NCI-H2107 treated with DMSO at 0.1 percent for 48 hours (cell line): ENCODE data around the gene CHAC2.
"Not testable (repeated sequence)": the region's sequence is repeated elsewhere in the genome, so short reads cannot be mapped to it uniquely, and the experiment has no call there.

Experiments
- DNase-seq: peaks from one replicate; lab custom pipeline; 2025; ENCODE audit not compliant: unreplicated experiment; lab: John Stamatoyannopoulos, UW

The CHAC2 gene

DNA sequence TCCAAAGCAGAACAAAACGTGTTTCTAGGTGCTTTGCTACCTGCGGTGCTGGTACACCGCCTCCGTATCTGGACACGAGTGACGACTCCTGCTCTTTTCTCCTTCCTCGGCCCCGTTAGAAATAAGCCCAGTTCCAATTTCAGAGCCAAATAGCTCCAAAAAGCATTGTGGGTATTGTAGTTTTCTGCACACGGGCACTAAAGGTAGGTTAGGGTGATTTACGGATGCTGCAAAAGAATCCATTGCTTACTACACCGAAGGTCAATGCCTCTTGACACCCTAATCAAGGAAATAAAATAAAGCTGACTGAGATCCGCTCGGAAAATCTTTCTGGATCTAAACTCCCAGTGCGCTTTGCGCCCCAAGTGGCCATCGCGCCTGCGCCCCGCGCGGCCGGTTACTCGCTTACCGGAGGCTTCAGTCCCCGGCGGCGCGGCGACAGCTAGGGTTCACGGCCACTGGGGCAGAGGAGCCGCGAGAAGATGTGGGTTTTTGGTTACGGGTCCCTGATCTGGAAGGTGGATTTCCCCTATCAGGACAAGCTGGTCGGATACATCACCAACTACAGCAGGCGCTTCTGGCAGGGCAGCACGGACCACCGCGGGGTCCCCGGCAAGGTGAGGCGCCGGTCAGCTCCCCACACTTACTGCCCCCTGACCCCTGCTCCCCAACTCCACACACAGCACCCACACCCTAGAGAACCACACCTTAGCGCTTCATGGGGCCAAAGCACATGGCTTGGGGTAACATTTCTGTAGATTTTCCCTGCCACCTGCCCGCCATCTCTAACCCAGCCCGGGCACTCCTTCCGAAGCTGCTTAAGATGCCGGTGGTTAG is at the start of gene CHAC2:
Gene CHAC2, plus strand, starts transcription at position 400 of the 837 bp plus-strand sequence. Its CDS starts 83 bp downstream, at position 483.
- DNase-seq: peak; percentile 97

DNA sequence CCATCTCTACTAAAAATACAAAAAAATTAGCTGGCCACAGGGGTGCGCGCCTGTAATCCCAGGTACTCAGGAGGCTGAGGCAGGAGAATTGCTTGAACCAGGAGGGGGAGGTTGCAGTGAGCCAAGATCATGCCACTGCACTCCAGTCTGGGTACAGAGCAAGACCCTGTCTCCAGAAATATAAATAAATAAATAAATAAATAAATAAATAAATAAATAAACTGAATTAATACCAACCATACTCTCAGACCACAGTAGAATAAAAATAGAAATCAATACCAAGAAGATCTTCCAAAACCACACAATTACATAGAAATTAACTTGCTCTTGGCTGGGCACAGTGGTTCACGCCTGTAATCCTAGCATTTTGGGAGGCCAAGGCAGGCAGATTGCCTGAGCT is 46.7 kb upstream of the CHAC2 start:
- DNase-seq: not testable (repeated sequence)

GRCh38 chr2:53724536-53724935 is 43.1 kb upstream of the CHAC2 start:
- DNase-seq: no peak

GRCh38 chr2:53725662-53726061 is 41.9 kb upstream of the CHAC2 start:
- DNase-seq: no peak

DNA sequence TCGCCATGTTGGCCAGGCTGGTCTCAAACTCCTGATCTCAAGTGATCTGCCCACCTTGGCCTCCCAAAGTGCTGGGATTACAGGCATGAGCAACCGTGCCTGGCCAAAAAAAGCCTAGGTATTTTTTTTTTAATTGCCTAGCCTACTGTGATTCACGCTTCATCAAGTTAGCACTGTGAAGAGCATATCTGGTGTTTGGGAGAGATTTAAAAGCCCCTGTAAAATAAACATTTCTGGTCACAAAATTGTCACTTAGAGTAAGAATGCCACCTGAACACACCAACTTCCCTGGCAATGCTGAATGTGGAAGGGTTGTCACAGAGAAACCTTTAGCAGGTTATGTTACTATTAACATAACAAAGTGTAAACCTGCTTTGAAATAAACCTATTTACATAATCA is 39.7 kb upstream of the CHAC2 start:
- DNase-seq: no peak

DNA sequence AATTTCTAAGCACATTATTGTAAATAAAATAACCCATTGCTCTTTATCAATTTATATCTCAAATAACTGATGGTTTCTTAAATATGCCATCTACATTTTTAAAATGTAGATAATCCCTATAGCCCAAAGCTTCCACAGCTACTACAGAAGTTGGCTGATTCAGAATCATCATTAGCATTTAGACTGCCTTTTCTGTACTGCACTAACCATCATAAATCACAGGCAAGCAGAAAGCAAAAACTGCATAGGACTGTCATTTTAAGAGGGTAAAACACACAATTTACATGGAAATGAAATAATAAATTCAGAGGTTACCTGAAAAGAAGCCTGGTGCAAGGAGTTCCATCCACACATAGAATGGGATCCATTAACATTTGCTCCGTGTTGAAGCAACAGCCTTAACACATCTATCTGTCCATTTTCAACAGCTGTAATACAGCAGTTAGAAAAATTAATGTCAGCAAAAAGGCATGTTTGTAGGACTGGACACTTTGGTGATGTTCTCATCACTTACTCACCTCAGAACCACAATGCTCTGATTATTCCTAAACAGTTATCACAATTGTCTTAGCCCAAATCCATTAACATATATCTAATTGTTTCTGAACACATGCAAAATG is 38.4 kb upstream of the CHAC2 start:
- DNase-seq: no peak

DNA sequence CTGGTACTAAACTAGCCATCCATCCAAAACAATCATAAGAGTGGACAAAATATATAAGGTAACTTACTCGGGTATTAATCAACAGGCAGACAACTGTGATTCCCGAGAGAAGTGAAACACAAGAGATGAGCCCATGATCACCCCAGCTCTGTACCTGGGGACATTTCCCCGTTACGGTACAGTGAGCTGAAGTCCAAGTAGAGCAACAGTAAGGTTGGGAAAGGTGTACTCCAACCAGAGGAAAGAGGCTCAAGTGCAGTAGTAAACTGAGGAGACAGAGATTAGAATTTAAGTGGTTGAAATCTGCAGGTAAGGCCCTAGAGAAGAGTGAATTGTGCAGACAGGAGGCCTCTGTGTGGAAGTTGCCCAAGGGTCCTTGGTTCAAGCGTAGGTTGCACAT is 30.5 kb upstream of the CHAC2 start:
- no peak for DNase-seq

DNA sequence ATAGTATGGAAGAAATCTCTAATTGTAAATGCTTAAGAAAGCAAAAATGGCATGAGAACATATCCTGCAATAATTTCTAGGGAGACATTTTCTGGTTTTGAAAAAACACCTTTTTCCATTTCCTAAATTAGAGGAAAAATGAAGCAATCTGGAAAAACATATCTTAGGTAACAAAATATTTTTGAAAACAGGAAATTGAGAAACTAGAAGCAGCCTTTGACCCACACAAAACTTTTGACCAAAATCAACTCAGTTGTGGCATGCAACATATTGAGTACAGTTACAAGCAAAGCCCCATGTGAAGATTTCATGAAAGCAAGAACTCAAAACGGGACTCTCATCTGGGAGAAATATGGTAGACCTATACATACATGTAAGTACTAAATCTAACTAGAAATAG is 28.6 kb upstream of the CHAC2 start:
- no peak for DNase-seq

DNA sequence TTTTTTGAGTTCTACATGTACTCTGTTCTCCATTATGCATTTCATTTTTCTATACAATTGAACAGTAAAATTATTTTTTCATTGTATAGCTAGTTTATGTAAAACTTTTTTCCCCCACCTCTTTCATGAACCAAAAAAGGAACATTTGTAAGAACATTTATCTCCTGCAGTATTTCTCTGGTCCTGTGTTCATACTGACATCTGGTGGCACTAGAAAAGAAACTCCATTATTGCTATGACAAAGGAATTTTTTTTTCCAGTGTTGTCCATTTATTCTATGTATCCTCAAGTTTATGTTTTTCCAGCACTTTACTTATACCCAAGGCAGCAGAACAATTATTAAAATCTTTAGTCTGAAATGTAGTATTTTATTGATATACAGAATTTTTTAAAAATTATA is 27.4 kb upstream of the CHAC2 start:
- DNase-seq: peak; percentile 48

DNA sequence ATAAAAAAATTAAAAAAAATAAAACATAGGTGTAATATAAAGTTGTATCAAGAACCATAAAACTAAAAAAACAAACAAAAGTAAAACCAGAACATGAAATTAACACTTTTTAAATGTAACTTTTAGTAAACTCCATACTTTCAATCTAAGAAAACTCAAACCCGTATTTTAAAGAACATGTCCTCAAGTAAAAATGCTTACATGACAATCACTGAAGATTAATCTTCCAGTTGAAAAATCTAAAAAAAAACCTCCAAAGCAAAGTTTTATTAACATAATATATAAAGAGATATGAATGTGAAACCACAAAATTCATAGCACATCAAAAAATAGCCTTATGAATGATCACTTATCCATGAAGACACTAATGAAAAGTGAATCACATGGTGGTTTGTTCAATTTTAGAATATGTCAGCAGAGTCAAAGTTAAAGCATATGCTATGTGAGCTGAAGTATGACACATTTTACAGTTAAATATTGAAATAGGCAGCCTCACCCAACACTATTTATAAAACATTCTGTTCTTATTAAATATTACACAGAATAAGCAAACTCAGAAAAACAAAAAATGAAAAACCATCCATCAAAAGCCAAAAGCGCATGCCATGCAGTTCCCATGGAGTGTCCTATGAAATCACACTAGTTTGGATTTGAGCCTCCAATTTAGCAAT is 23.1 kb upstream of the CHAC2 start:
- DNase-seq: no peak

- no peak for DNase-seq
Observed at GRCh38 chr2:53750041-53750768, 17.4 kb upstream of the CHAC2 start.

GRCh38 chr2:53751728-53752127 is 15.9 kb upstream of the CHAC2 start:
- no peak for DNase-seq

DNA sequence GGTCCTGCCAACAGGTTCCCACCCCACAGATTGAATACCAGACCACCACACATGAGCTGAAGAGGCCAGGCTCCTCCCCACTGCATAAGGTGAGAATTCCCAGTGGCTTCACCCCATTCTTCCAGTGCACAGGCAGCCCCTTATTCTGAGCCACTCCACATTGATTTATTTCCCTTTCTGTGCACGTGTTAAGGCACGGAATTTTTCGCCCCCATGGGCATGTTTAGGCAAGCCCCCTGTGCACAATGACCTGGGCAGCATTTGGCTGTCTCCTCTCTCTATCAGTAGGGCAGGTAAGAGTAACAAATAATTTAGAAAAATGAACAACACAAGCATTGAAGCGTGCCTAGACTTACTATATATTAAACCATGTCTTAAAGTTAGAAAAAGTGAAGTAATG is 15.2 kb upstream of the CHAC2 start:
- no peak for DNase-seq

- DNase-seq: no peak
Observed at GRCh38 chr2:53753041-53753440, 14.6 kb upstream of the CHAC2 start.

DNA sequence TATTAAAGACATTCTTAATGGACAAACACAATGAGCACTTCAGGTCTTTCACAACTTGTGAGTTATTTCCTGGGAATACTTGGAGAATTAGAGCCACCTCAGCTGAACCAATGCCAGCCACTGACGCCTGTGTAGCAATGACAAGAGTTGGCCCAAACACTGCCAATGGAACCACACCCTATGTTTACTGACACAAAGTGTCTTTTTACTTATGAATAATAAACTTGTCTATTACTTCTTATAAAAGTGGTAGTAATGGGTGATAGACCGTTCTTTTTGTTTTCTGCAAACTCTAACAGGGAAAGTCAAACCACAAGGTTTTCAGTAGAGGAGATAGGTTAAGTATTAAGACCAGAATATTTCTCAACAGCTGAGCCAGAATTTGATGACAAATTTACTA is 12.5 kb upstream of the CHAC2 start:
- no peak for DNase-seq

DNA sequence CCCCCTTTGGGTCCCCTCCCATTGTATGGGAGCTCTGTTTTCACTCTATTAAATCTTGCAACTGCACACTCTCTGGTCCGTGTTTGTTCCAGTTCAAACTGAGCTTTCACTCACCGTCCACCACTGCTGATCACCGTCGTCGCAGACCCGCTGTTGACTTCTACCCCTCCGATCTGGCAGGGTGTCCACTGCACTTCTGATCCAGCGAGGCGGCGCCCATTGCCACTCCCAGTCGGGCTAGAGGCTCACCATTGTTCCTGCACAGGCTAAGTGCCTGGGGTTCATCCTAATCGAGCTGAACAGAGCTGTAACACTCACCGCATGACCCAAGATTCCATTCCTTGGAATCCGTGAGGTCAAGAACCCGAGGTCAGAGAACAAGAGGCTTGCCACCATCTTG is 11.0 kb upstream of the CHAC2 start:
- no peak for DNase-seq

GRCh38 chr2:53757206-53757605 is 10.4 kb upstream of the CHAC2 start:
- not testable (repeated sequence) for DNase-seq

- DNase-seq: no peak
Observed at GRCh38 chr2:53765767-53766166, 1.8 kb upstream of the CHAC2 start.

GRCh38 chr2:53768242-53768542 is 588 bp downstream of the CHAC2 start:
- DNase-seq: peak; percentile 49

DNA sequence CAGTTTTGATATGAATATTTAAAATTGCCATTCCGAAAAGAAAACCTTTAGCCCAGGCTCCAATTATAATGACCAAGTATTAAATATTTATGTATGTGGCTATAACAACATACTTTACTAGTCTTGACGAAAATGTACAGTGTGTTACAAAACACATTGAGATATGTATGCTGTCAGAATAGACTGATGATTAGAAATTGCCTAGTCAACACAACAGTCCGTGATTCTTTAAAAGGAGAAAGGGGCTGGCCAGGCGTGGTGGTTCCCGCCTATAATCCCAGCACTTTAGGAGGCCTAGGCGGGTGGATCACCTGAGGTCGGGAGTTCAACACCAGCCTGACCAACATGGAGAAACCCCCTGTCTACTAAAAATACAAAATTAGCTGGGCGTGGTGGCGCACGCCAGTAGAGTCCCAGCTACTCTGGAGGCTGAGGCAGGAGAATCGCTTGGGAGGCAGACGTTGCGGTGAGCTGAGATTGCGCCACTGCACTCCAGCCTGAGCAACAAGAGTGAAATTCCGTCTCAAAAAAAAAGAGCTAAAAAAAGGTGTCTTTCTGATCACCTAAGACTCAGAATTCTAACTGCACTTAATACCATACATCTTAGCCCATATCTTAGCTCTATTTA is 1.8 kb downstream of the CHAC2 start:
- no peak for DNase-seq

DNA sequence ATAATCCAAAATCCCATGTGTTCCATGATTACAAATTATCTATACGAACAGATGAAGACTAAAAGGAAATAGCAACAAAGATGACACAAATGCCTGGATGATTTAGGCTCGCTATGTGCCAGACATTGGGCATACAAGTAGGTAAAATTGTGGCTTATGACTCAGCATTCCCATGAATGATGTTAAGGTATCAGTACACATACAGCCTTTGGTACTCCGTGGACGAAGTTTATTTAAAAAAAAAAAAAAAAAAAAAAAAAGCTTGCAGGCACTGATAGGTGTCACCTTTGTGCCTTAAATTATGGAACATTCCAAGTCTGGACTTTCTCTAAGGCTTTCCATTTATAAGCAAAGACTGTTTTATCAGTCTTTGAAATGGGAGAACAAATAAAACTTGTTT is 2.7 kb downstream of the CHAC2 start:
- DNase-seq: no peak
